Activated effector memory CD4-positive, alpha-beta T cell treated with anti-CD3 and anti-CD28 coated beads, Interleukin-2, amount 50 U/mL, for 16 hours (primary cell): ENCODE data around the gene MFSD12.

ENCODE experiments used
- DNase-seq: peaks from one replicate; pipeline ENCODE4 v3.0.0-alpha.2; 2020

MFSD12 gene

DNA sequence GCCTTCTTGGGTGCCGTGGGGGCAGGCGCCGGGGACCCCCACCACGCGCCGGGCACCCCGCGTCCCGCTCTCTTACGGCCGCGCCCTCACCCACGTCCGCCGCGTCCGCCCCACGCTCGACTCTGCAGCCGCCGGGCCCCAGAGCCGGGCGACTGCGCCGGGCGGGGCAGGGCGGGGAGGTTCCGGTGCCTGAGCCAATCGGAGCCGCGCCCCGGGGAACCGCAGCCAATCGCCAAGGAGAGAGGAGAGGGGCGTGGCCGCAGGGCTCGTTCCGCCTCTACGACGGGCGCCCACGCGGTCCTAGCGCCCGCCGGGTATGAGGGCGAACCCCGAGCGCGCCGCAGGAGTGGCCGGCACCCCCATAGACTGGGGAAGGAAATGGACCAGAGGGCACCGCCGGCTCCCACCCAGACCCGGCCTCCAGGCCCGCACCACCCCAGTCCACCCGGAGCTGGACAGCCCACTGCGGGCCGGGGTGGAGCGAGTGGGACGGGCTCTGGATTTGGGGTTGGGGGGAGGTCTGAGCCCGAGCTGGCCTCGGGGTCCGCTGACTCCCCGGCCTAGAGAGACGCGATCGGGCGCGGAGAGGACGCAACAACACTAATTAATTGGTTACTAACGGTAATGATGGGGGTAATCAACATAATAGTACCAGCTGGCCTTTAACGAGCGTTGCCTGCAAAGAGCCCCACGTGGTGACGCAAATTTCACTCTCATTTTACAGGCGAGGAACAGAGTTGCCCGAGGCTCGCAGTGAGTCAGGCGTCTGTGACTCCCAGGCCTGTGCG lies at the start of gene MFSD12:
TSS of gene MFSD12 (minus strand) at position 126 of the 788 bp plus-strand sequence. CDS start 183 bp downstream, outside the sequence.
- DNase-seq = peak; percentile 99

DNA sequence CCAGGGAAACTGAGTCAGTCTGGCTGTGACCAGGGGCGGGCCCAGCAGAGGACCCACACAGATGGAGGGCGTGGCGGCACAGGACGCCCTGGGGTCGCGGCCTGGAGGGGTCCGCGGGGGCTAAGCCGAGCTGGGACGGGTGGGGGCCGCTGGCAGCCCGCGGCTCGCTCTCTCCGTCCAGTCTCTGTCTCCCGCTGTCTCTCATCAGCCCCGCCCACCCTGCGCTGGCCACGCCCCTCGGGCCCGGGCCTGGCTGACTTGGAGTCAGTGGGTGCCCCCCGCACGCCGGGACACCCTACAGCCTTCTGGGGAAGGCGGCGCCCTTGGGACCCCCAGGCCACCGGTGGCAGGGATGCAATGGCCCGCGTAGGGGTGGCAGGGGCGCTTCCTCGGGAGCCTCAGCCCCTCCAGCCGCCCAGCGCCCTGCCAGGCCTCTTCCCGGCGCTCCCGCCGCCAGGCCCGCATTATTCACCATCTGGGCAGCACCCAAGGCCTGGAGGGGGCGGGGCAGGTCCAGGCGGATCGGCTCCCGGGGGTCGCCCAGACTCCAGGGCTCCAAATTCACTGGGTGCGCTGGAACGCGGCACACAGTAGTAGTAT lies 49.4 kb upstream of the MFSD12 start, which contains the start of gene TBXA2R:
TSS of gene TBXA2R (minus strand) at position 186 of the 600 bp plus-strand sequence. CDS start 6,241 bp downstream, outside the sequence.
- DNase-seq = peak; percentile 80

DNA sequence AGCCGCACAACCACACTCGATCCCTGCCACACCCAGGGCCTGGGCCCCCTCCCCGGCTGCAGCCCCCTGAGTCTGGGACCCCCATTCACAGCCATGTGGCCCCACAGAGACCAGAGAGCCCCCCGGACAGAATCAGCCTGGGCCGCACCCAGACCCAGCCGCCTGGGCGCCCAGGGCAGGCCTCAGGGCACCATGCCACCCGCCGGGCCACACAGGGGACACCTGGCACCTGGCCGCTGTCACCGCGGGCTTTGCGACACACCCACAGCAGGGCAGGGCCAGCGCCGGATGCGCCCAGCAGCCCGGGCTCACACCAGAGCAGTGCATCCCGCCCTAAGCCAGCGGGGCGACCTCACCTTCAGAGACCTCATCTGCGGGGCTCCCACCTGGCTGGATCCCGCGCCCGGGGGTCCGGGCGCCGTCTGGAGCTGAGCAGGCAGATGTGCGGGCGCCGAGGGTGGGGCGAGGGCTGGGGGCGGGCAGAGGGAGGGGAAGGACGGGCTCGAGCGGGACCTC lies 48.8 kb upstream of the MFSD12 start:
- peak; percentile 72 for DNase-seq

DNA sequence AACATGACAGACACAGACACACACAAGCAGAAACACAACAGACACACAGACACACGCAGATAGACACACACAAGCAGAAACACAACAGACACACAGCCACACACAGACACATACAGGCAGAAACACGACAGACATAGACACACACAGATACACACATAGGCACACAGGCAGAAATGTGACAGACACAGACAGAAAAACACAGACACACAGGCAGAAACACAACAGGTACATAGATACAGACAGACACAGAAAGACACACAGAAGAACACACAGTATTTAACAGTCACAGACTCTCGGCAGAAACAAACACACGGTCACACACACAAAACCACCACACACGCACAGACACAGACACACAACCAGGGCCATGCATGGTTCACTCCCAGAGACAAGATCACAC lies 48.4 kb upstream of the MFSD12 start:
- DNase-seq = no peak

DNA sequence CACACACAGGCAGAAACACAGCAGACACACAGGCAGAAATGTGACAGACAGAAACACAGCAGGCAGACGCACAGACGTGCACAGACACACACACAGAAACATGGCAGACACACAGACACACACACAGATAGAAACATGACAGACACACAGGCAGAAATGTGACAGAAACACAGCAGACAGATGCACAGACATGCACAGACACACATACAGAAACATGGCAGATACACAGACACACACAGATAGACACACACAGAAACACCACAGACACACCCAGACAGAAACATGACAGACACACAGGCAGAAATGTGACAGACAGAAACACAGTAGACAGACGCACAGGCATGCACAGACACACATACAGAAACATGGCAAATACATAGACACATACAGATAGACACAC lies 48.0 kb upstream of the MFSD12 start:
- no peak for DNase-seq

DNA sequence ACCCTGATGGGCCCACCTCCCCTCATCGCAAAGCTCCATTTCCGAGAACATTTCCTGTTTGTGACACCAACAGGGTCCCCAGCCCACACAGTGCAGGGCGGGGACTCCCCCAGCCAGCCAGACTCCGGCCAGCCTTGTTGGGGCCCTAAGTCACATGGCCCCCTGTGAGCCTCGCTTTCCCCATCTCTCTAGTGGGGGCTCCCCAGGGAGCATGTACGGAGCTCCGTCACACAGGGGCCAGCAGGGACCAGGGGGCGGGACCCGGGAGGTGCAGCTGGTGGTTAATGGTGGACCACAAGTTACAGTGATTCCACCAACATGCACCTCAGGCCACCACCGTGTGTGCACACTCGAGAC lies 47.6 kb upstream of the MFSD12 start:
- DNase-seq = no peak

DNA sequence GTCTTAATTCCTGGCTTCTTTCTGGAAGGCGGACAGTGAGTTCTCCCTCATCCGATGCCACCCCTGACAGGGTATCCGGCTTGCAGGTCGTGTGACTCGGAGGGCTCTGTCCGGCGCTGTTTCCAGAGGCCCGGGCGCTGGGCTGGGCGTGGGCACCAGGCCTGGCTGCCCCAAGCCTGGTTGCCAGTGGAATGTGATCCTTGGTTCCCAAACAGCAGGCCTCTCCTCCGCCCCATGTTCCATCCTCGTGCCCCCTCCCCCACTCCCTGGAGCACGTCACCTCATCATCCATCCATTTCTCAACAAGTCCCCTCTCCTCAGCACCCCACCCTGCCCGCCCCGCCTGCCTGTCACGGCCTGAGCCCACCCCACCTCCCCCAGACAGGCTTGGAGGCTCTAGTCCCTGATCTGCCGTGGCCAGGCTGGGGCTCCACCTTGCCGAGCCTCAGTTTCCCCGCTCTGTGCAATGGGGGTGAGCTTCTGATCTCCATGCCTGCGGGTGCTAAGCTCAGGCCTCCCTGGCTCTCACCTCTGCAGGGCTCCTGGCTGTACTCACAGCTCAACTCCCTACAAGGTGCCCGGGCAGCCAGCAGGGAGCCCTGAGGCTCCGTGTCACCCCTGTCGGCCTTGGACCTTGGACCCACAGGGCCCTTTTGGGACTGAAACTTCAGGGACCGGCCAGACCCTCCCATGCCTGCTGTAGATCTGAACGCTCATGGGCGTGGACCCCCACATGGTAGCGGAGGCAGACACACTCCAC lies 47.0 kb upstream of the MFSD12 start:
- DNase-seq = no peak

DNA sequence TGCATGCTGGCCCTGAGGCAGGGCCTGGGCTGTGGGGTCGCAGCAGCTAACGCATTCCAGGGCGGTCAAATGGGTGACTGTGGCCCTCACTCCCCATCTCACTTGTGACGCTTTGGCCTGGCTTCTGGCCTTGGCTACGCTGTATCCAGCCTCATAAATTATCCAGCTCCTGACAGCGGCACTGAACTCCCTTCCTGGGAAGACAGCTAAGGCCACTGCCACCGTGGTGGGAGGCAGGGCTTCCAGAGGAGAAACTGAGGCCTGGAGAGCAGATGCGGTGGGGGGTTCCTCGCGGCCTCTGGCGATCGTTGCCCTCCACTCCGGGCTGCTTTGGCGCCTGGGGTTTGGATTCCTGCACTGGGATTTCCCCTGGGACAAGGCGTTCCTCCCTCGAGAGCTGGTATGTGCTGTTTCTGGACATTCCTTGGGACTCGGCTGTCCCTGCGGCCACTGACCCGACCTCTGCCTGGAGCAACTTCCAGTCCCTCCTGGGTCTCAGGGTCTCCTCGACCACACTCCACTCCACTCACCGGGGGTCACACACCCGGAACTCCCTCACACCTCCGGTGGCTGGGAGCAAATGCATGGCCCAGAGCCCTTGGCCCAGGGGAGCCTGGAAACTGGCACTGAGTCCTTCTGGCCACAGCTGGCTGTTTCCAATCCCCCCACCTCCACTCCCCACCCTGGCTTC lies 45.9 kb upstream of the MFSD12 start:
- no peak for DNase-seq

DNA sequence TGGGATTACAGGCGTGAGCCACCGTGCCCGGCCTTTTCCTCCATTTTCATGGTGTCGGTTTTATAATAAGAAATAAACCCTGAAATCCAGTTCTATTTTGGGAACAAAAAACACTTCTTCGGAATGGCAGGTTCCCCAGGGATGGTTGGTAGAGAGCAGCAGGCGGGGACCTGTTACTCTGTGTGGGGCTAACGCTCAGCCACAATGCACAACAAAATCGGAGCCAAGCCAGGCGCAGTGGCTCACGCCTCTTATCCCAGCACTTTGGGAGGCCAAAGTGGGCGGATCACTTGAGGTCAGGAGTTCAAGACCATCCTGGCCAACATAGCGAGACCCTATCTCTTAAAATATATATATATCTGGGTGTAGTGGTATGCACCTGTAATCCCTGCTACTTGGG lies 43.6 kb upstream of the MFSD12 start:
- DNase-seq = no peak

DNA sequence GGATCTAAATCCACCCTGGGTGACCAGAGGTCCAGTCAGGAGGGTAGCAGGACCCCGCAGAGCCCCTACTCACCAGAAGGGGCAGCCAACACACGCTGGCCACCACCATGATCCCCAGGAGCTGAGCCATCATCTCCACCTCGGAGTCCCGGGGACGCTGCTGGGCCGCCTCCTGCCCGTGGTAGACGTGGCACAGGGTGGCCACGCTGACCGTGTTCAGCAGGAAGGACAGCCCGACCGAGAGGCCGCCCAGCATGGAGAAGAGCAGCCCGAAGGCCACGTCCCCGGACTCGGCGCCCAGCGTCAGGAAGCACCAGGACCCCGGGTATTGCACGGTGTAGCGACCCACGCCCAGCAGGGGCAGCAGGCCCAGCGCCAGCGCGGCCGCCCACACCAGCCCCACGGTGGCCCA lies 42.4 kb upstream of the MFSD12 start:
- no peak for DNase-seq

DNA sequence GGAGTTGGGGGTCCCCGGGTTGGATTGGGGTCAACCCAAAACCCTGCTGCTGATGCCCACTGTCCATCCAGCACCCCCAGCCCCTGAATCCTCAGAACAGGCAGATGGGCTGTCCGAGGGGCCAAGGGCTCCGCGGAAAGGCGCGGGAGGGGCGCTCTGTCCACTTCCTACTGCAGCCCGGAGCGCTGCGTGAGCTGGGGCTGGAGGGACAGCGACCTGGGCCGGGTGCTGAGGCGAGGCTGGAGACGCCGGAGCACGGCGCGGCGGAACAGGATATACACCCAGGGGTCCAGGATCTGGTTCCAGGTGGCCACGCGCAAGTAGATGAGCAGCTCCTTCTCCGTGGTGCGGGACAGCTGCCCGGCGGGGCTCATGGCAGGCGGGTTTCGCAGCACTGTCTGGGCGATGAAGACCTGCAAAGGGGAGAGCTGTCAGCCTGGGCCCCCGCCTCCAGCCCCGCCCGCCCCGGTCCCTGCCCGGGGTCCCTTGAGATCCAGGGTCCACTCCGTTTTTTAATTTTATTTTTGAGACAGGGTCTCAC lies 38.2 kb upstream of the MFSD12 start:
- DNase-seq = no peak

DNA sequence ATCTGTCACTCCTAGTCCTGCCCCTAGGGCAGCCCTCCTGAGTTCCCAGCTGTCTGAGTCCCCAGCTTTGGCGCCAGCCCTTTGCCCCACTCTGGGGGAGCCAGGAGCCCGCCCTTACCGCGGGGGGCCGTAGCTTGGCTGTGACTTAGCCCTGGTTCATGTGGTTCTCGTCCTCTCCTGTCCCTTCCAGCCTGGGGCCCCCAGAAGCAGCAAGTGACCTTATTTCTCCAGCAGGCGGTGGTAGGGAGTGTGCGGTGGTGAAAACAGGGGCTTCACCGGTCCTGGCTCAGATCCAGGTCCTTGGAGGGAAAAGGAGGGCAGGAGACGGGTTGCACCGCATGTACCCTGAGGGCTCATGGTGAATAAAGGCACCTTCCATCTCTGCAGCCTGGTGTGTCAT lies 35.8 kb upstream of the MFSD12 start:
- DNase-seq = no peak

DNA sequence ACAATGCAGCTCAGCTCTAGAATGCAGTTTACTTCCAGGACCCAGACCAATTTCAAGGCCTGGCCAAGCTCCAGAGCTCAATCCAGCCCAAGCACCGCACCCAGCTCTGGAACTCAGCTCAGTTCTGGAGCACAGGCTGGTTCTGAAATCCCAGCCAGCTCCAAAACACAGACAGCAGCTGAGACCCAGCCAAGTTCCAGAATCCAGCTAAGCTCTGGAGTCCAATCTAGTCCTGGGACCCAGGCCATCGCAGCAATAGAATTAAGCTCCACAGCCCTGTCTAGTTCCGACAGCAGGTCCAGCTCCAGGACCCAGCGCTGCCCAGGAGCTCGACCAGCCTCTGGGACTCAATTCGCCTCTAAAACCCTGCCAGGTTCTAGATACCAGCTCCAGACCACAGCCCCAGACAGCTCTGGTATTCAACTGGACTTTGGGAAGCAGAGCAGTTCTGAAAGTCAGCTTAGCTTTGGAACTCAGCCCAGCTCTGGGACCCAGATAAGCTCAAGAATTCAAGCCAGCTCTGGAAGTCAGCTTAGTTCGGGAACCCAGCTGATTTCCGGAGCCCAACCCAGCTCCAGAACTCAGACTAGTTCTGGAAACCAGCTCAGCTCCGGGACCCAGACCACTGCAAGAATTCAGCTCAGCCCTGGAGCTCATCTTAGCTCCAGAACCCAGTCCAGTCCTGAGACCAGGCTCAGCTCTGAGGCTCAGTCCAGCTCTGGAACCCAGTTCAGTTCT lies 34.7 kb upstream of the MFSD12 start:
- no peak for DNase-seq

DNA sequence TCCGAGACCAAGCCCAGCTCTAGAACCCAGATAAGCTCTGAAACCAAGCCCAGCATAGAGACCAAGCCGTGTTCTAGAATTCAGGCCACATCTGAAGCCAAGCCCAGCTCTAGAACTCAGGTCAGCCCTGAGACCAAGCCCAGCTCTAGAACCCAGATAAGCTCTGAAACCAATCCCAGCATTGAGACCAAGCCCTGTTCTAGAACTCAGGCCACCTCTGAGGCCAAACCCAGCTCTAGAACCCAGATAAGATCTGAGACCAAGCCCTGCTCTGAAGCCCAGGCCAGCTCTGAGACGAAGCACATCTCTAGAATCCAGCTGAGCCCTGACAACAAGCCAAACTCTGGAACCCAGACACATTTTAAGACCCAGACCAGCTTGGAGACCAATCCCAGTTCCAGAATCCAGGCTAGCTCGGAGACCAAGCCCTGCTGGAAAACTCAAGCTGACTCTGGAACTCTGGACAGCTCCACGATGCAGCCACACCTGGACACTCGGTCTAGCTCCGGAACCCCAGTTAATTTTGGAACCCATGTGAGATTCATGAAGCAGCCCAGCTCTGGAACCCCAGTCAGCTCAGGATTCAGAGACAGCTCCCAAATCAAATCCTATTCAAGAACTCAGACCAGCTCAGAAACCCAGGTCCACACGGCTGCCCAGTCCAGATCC lies 33.7 kb upstream of the MFSD12 start:
- DNase-seq = no peak

DNA sequence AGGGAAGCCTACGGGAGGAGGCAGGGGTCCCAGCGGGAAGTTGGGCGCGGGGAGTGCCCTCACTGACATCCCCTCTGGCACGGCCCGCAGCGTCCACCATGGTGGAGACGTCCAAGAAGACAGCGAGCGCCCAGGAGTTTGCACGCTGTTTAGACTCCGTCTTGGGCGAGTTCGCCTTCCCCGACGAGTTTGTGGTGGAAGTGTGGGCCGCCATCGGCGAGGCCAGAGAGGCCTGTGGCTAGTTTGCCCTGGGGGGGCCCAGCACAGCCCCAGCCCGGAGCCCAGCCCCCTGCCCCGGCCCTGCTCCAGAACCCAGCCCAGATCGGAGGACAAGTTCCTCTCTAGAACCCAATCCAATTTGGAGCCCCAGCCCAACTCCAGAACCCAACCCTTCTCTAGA lies 32.6 kb upstream of the MFSD12 start:
- no peak for DNase-seq

DNA sequence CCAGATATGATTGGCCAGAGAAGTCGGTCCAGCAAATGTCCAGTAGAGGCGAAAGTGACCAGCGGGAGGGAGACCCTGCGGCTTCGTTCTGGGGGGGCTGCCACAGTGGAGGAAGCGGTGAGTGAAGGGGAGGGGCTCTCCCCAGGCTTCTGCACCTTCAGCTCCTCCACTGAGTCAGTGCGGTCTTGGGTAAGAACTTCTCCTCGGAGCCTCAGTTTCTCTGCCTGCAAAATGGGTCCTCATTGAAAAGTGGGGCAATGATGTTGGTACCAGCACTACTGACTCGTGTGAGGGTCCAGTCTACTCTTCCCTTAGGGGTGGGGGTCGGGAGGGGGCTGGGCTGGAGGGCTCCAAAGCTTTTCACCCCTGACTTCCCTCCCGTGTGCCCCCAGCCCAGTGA lies 32.1 kb upstream of the MFSD12 start:
- DNase-seq = no peak

DNA sequence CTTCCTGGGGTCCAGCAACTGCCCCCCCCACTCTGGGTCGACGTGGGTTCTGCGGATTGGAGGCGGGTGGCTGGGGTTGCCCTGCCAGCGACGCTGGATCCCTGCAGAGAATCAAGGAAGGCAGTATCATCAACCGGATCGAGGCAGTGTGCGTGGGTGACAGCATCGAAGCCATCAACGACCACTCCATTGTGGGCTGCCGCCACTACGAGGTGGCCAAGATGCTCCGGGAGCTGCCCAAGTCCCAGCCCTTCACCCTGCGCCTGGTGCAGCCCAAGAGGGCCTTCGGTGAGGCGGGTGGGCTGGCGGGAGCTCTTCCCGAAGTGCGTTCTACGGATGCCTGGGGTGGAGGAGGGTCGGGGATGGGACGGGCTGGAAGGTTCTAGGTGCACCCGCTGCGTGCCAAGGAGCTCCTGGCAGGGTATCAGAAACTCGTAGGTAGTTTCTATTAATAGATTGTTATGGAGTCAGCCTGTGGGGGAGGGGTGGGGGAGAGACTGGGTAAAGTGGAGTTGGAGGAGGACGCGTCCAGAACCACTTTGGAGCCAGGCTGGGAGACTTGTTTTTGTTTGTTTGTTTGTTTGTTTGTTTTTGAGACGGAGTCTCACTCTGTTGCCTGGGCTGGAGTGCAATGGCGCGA lies 29.4 kb upstream of the MFSD12 start:
- DNase-seq = no peak

DNA sequence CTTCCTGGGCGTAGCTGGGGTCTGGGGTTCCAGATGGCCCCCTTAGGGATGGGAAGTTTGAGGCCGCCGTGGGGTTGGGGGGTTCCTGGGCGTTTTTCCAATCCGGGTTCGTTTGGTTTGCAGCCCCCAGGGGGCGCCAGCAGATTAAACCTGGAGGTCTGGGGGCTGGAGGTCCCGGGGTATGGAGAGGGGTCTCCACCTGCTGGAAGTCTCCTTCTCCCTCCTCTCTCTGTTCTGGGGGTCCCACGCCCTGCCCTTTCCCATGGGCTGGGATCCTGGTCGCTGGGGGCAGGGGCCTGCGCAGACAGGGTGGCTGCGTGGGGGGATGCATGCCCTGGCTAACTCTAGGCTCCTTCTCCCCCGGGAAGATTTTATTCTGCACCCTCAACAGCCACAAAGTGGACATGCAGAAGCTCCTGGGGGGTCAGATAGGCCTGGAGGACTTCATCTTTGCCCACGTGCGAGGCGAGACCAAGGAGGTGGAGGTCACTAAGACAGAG lies 28.8 kb upstream of the MFSD12 start:
- DNase-seq = peak; percentile 77

DNA sequence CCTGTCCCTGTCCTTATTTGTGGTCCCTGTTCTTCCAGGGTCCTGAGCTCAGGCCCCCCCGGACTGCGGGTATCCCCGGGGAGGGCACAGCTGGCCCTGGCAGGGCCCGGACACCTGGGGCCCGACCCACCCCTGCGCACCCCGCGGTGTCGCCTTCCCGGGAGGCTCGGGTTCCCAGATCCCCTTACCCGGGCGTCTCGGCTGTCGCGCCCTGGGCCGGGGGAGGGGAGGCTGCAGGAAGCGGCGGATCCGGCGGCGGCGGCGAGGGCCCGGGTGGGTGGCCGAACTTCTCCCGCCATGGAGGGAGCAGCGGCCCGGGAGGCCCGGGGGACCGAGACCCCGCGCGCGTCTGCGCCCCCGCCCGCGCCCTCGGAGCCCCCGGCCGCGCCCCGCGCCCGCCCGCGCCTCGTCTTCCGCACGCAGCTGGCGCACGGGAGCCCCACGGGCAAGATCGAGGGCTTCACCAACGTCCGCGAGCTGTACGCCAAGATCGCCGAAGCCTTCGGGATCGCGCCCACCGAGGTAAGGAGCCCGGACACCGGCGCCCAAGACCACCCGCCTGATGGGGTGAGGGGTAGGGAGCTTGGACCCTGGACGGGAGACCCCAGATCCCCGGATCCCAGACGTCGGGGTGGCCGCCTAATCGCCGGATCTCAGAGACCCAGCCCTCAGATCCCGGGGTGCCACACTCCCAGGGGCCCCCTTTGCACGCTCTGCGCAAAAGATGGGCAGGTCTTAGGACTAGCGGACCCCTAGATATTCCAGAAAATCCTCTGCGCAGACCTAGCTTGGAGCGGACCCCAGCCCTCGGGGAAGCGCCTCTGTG lies 28.1 kb upstream of the MFSD12 start, which contains the start of gene GIPC3:
TSS of gene GIPC3 (plus strand) at position 178 of the 826 bp plus-strand sequence. CDS start at position 298, 120 bp downstream.
- DNase-seq = no peak
